IMR-90 (cell line): ENCODE results near the gene SETD9.

Experiments used
- BHLHE40 ChIP-seq: fragments of 150-350 bp; IDR thresholded peaks from 2 replicates; pipeline ENCODE4 v1.6.1; 2016; ENCODE audit warnings: mild to moderate bottlenecking, low read depth, low read length
- CEBPB ChIP-seq: IDR thresholded peaks from 2 replicates; pipeline ENCODE4 v1.6.1; 2012; ENCODE audit warnings: low read depth, low read length, improper control_type of control experiment
- CHD1 ChIP-seq: IDR thresholded peaks from 2 replicates; pipeline ENCODE4 v1.6.1; 2012; ENCODE audit warnings: low read depth, low read length, improper control_type of control experiment
- CTCF ChIP-seq: conservative IDR thresholded peaks from 2 replicates; pipeline ENCODE4 v1.5.1; 2012; ENCODE audit warnings: mild to moderate bottlenecking, low read depth, low read length, improper control_type of control experiment
- ELK1 ChIP-seq: fragments of 150-350 bp; IDR thresholded peaks from 2 replicates; pipeline ENCODE4 v1.6.1; 2016; ENCODE audit warnings: low read depth, mild to moderate bottlenecking, low read length, moderate library complexity, borderline replicate concordance
- MAFK ChIP-seq: IDR thresholded peaks from 2 replicates; pipeline ENCODE4 v1.6.1; 2012; ENCODE audit warnings: low read depth, low read length, improper control_type of control experiment
- MXI1 ChIP-seq: IDR thresholded peaks from 2 replicates; pipeline ENCODE4 v1.6.1; 2012; ENCODE audit warnings: low read depth, mild to moderate bottlenecking, low read length, moderate library complexity, borderline replicate concordance
- NFE2L2 ChIP-seq: fragments of 150-350 bp; IDR thresholded peaks from 2 replicates; pipeline ENCODE4 v1.6.1; 2016; ENCODE audit warnings: low read depth, mild to moderate bottlenecking, low read length
- POLR2A ChIP-seq: IDR thresholded peaks from 2 replicates; pipeline ENCODE4 v1.6.1; 2012; ENCODE audit warnings: mild to moderate bottlenecking, low read depth, low read length
- RAD21 ChIP-seq: IDR thresholded peaks from 2 replicates; pipeline ENCODE4 v1.6.1; 2012; ENCODE audit warnings: low read length, improper control_type of control experiment
- RCOR1 ChIP-seq: IDR thresholded peaks from 2 replicates; pipeline ENCODE4 v1.6.1; 2012; ENCODE audit warnings: mild to moderate bottlenecking, low read length, improper control_type of control experiment; ENCODE audit not compliant: insufficient replicate concordance
- RFX5 ChIP-seq: IDR thresholded peaks from 2 replicates; pipeline ENCODE4 v1.8.0; 2012; ENCODE audit warnings: low read depth, mild to moderate bottlenecking, low read length, moderate library complexity
- SMC3 ChIP-seq: fragments of 150-350 bp; IDR thresholded peaks from 2 replicates; pipeline ENCODE4 v1.6.1; 2016; ENCODE audit warnings: low read depth, mild to moderate bottlenecking, antibody characterized with exemption, low read length, moderate library complexity
- USF2 ChIP-seq: fragments of 150-350 bp; IDR thresholded peaks from 2 replicates; pipeline ENCODE4 v1.6.1; 2017; ENCODE audit warnings: mild to moderate bottlenecking, antibody characterized with exemption, low read length, low read depth

- no peak for TF ChIP-seq MAFK
- no peak for TF ChIP-seq CTCF
- no peak for TF ChIP-seq SMC3
- TF ChIP-seq RCOR1, result no peak
- TF ChIP-seq POLR2A, result no peak
- TF ChIP-seq RFX5, result no peak
- TF ChIP-seq RAD21, result no peak
- no peak for TF ChIP-seq ELK1
- no peak for TF ChIP-seq USF2
- TF ChIP-seq CEBPB, result peak; percentile 26; the same call in 1 of the 2 replicates
- no peak for TF ChIP-seq NFE2L2
- no peak for TF ChIP-seq BHLHE40
- TF ChIP-seq MXI1, result no peak
- TF ChIP-seq CHD1, result no peak
Observed at GRCh38 chr5:56876327-56876726, 33.1 kb upstream of the SETD9 start.
